ENCODE results near the gene HECTD1.

HECTD1 gene

DNA sequence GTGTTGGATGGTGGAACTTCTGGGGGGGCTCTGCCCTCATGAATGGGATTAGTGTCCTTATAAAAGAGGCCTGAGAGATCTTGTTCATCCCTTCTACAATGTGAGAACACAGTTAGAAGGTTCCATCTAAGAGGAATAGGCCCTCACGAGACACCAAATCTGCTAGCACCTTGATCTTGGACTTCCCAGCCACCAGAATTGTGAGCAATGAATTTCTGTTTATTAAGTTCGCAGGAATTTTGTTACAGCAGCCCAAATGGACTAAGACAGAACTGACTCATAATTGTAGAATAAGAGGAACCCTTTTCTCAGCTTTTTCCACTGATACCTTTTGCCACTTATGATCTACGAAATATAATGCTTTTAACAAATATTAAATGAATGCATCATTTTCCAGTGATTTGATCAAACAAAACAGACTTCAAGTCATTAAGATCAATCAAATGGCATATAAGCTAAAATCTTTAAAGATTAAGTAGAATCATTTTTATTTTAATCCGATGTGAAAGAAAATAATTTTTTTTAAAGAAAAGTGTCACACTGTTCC is 68.2 kb downstream of the HECTD1 start:
- no peak overlapping the region for H3K4me3 ChIP-seq (replicated peaks; ENCODE audit: low read depth, low read length)
- TF ChIP-seq, protein P1, sequence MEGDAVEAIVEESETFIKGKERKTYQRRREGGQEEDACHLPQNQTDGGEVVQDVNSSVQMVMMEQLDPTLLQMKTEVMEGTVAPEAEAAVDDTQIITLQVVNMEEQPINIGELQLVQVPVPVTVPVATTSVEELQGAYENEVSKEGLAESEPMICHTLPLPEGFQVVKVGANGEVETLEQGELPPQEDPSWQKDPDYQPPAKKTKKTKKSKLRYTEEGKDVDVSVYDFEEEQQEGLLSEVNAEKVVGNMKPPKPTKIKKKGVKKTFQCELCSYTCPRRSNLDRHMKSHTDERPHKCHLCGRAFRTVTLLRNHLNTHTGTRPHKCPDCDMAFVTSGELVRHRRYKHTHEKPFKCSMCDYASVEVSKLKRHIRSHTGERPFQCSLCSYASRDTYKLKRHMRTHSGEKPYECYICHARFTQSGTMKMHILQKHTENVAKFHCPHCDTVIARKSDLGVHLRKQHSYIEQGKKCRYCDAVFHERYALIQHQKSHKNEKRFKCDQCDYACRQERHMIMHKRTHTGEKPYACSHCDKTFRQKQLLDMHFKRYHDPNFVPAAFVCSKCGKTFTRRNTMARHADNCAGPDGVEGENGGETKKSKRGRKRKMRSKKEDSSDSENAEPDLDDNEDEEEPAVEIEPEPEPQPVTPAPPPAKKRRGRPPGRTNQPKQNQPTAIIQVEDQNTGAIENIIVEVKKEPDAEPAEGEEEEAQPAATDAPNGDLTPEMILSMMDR (IDR thresholded peaks at IDR 0.05; ENCODE audit: low read depth, low read length, missing control alignments): no peak
- no peak for DNase-seq (ENCODE audit: extremely low read depth, low read depth)

DNA sequence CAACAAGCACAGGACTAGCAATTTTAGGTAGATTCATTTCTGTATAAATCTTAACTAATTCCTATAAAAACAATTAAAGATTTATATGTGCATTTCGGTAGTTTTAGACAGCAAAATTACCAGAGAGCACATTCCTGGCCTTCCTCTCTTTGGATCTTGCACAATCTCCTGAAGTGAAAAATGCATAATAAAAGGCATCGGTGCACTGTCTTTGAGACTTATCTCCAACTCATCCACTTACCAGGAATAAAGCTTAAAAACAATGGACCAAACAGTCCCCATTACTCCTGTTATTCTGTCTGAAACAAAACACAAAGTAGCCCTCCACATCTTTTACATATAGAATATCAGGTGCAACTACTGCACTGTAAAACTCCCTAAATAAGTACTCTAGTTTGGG is 69.3 kb downstream of the HECTD1 start:
- TF ChIP-seq, protein P1 (IDR thresholded peaks at IDR 0.05; ENCODE audit: low read depth, low read length, missing control alignments): no peak
- DNase-seq (ENCODE audit: extremely low read depth, low read depth): no peak
- no peak overlapping the region for H3K4me3 ChIP-seq (replicated peaks; ENCODE audit: low read depth, low read length)

DNA sequence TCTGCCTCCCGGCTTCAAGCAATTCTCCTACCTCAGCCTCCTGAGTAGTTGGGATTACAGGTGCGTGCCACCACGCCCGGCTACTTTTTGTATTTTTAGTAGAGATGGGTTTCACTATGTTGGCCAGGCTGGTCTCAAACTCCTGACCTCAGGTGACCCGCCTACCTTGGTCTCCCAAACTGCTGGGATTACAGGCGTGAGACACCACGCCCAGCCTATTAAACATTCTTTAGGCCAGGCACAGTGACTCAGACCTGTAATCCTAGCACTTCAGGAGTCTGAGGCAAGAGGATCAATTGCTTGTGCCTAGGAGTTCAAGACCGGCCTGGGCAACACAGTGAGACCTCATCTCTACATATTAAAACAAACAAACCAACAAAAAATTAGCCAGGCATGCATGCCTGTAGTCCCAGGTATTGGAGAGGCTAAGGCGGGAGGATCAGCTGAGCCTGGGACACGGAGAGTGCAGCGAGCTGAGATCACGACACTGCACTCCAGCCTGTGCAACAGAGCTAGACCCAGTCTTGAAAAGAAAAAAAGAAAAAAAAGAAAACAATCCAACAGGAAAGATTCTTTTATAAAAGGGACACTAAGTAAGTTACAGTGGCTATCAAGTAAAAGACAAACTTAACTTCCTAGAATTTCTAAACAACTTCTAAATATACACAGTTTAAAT is 70.2 kb downstream of the HECTD1 start:
- no peak for DNase-seq (ENCODE audit: extremely low read depth, low read depth)
- TF ChIP-seq, protein P1 (IDR thresholded peaks at IDR 0.05; ENCODE audit: low read depth, low read length, missing control alignments): no peak
- no peak overlapping the region for H3K4me3 ChIP-seq (replicated peaks; ENCODE audit: low read depth, low read length)

DNA sequence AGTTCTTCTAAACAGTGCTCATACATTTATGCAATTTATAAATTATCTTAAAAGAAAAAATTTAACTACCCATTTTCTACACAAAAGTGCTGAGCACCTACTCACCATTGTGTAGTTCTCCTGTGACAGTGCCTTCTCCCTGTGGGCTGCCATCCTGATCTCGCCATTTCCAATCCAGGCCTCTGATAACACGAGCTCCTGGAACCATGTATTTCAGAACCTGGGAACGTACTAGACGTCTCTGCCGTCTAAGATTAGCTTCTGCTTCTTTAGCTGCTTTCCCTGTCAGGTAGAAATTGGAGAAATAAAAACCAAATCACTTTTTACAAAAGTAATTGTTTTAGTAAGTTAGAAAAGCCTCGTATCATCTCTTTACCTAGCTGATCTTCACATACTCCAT is 74.5 kb downstream of the HECTD1 start:
- no peak for DNase-seq (ENCODE audit: extremely low read depth, low read depth)
- TF ChIP-seq, protein P1 (IDR thresholded peaks at IDR 0.05; ENCODE audit: low read depth, low read length, missing control alignments): no peak
- H3K4me3 ChIP-seq (replicated peaks; ENCODE audit: low read depth, low read length): no peak overlapping the region

DNA sequence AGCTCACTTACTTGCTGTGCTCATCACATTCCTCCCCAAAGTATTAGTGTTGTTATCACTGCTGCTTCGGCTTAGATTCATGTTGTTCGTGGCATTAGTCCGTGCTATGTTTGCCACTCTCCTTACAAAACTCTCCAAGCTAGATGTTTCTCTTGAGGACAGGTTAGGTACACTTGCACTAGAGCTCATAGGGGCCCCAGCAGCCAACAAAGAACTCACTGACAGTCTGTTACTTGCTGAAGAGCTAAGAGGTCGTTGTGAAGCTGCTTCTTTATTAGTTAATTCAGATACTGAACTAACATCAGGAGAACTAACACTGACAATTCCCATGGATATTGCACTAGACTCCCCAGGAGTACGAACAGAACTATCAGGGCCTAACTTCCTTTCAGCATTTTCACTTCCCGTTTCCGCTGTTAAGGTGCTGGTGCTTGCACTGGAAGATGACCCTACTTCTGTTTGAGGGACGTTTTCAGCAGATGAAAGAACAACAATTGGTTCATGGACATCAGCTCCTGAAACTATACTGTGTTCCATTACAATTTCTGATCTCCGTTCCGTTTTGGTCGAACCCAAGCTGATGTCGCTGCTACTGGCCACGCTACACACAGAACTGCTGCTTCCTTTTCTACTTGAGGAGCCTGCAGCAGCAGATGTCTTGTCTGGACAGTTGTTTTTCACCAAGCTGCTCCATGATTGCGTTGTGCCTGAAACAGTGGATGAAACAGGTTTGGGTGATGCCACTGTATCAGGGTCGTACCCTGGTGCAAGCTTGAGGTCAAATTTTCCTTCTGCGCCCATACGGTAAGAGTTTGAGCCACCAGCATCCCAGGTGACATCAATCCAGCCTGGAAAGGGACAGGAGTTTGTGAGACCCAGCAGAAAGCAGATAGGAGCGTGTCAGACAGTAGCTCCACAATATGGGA is 78.7 kb downstream of the HECTD1 start:
- DNase-seq (ENCODE audit: extremely low read depth, low read depth): no peak
- no peak overlapping the region for H3K4me3 ChIP-seq (replicated peaks; ENCODE audit: low read depth, low read length)
- TF ChIP-seq, protein P1 (IDR thresholded peaks at IDR 0.05; ENCODE audit: low read depth, low read length, missing control alignments): no peak

DNA sequence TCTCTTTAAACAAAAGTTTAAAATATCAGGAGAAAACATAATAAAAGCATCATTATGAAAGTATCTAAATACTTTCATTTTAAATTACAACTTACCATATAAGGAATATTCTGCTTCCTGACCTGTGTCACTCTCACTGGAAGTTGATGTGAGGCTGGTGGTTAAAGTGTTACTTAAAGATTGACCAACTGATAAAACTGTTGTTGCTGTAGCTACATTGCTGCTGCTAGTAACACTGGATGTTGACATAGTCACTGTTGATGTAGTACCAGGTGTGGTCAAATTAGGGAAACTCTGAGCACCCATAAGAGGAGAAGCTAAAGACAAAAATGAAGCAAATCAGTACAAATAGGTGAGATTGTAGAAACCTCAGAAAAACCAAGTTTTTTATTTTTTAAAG is 79.9 kb downstream of the HECTD1 start:
- no peak for DNase-seq (ENCODE audit: extremely low read depth, low read depth)
- H3K4me3 ChIP-seq (replicated peaks; ENCODE audit: low read depth, low read length): no peak overlapping the region
- TF ChIP-seq, protein P1 (IDR thresholded peaks at IDR 0.05; ENCODE audit: low read depth, low read length, missing control alignments): no peak
